HuH-7.5 (cell line): Measurements from ENCODE around the gene ZCCHC17.

Experiments
- DNase-seq: peaks from one replicate; pipeline ENCODE4 v3.0.0; 2011; ENCODE audit warnings: low spot score

Gene ZCCHC17

DNA sequence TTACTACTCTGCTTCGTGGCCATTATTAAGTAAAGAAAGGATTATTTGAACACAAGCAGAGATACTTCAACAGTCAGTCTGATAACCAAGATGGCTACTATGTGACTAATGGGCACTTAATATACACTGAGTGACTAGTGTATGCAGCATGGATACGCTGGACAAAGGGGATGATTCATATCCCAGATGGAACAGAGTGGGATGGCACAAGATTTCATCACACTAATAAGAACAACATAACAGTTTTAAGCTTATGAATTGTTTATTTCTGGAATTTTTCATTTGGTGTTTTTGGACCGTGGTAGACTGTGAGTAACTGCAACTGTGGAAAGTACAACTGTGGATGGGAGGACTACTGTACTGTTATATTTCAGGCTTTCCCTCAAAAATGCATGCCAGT is 9.4 kb downstream of the ZCCHC17 start:
- no peak for DNase-seq

DNA sequence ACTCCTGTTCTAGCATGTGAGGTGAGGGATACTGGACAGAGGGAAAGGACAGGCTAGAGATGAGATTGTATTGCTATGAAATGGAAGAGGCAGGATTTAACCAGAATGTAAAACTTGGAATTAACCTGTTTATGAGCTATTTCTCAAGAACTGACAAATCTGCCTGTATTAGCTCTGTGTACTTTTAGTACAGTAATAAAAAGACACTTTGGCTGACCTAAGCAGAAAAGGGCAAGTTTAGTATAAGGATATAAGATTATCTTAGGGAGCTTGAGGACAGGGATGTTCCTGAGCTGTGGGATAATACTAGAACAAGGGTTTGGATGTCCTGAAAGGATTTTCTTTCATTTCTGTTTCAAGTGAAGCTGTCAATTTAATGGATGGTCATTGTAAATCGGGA is 11.2 kb downstream of the ZCCHC17 start:
- no peak for DNase-seq

DNA sequence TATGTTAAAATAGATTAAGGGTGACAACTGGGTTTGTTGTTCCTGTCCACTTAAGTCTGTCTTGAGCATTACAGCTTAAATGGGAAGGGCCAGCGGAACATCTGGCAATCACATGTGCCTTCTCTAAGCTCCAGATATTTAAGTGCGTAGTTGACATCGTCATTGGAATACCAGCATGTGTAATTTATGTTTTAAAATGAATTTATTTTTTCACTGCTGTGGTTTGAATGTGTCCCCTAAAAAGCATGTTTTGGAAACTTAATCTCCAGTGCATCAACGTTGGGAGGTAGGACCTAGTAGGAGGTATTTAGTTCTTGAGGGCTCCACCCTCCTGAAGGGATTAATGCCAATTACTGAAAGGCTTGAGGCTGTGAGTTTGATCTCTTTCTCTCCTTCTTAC is 13.4 kb downstream of the ZCCHC17 start:
- DNase-seq: no peak

DNA sequence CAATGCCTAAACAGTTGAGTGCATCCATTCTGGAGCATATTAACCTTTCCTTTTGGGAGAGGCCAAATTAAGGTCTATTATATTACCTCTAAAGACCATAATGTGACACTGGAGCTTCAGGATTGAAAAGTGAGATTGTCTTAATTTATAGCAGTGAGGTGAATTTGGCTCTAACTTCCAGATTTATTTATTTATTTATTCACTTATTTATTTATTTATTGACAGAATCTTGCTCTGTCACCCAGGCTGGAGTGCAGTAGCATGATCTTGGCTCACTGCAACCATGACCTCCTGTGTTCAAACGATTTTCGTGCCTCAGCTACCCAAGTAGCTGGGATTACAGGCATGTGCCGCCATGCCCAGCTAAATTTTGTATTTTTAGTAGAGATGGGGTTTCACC is 19.1 kb downstream of the ZCCHC17 start:
- DNase-seq: no peak

DNA sequence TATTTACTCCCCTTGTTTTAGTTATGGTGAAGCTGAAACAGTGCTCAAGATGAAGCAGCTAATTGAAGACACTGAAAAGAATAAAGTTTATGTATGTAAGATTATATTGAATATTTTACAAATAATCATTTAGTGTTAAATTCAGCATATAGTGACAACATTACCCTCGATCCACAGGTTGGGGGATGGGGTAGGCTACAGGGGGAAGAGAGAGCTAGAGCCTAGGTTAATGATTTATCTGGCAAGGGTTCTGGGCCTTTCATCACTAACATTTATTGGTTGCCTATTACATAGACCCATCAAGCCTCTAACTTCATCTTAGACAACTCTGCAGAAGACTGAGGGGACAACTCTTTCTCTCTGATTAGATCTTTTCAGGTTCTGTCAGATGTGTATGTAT is 21.3 kb downstream of the ZCCHC17 start:
- peak; percentile 10 for DNase-seq

DNA sequence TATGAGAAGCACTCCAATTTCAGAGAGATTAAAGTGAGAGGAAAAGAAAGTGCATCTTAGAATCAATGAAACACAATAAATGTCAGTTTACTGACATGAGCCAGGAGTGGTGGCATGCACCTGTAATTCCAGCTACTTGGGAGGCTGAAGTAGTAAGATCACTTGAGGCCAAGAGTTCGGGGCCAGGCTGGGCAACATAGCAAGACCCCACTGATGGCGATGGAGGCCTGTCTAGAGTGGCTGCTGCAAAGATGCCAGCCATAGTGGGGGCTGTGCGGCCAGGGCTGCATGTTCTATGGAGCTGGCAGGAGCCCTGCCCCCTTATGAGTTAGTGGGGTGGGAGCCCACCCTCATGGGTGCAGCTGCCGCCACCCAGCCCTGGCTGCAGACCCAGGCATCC is 27.3 kb downstream of the ZCCHC17 start:
- DNase-seq: no peak

DNA sequence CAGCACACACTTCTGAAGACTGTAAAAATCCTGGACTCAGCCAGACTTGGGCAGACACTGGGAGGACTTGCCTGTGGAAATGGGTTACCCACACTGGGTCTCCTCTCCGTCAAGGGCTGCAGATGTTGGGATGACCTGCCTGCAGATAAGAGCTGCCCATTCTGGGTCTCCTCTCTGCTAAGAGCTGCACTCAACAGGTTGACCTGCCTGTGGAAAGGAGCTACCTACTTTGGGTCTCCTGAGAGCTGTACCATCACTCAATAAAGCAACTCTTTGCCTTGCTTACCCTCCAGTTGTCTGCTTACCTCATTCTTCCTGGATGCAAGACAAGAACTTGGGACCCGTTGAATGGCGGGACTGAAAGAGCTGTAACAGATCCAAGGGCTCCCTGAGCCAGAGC is 28.2 kb downstream of the ZCCHC17 start:
- DNase-seq: no peak

DNA sequence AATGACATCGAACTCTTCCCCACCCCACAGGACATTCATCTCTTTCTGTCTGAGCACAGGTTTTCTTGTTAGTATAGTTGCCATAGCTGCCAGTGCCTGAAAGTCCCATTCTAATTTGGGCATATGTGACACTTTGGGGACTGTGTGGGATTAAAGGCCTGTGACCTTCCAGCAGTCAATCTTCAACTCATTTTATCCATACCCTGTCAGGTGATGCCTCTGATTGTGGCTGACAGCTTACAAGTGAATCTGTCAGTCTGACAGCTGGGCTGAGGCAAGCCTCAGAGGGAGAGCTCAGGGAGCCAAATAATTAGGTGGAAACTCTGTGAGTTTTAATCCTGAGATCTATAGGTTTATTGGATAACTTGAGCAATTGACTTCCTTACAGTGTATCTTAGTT is 29.6 kb downstream of the ZCCHC17 start:
- no peak for DNase-seq

DNA sequence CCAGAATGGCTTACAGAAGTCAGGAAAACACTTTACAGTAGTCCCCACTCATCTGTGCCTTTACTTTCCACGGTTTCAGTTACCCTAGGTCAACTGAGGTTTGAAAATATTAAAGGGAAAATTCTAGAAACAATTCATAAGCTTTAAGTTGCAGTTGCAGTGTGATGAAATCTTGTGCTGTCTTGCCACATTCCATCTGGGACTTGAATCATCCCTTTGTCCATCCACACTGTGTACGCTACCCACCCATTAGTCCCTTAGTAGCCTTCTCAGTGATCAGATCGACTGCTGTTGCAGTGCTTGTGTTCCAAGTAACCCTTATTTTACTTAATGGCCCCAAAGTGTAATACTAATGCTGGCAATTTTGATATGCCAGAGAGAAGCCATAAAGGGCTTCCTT is 30.5 kb downstream of the ZCCHC17 start:
- DNase-seq: no peak

DNA sequence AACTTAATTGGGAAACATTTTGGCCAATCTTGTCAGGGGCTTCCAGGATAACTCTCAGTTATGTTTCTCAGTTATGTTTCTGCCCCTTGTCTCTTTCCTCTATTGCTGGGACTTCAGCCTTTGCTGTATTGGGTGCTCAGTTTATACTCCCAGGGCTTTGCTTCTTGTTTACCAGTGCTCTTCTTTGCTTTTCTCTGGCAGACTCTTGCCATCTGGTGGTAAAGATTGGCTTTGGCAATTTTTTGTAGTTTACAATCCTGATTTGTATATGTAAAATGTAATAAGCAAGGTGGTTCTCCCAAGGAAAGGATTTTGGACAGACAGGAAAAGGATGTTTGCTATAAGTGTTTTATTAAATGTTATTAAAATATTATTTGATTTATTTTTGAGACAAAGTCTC is 38.2 kb downstream of the ZCCHC17 start:
- peak; percentile 23 for DNase-seq

DNA sequence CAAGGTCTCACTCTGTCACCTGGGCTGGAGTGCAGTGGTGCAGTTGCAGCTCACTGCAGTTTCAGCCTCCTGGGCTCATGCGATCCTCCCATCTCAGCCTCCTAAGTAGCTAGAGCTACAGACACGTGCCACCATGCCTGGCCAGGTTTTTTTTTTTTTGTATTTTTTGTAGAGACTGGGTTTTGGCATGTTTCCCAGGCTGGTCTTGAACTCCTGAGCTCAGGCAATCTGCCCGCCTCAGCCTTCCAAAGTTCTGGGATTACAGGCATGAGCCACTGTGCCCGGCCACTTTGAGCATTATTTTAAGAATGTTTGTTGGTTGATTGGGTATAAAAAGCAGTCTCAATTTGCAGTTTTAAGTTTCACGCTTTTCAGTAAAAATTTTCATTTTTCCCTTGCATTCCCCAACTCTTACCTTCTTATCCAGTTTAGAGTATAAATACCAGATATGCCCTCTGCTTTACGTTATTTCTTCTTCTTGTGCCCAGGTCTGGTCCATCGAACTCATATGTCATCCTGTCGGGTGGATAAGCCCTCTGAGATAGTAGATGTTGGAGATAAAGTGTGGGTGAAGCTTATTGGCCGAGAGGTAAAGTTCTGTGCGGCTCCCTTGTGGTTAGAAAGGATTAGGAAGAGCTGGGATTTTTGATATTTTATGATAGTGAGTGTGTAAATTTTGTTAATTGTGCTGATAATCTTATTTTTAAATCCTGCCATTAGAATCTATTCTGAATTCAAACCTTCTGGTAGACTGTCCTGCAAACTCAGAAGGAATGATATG is 40.0 kb downstream of the ZCCHC17 start:
- no peak for DNase-seq

DNA sequence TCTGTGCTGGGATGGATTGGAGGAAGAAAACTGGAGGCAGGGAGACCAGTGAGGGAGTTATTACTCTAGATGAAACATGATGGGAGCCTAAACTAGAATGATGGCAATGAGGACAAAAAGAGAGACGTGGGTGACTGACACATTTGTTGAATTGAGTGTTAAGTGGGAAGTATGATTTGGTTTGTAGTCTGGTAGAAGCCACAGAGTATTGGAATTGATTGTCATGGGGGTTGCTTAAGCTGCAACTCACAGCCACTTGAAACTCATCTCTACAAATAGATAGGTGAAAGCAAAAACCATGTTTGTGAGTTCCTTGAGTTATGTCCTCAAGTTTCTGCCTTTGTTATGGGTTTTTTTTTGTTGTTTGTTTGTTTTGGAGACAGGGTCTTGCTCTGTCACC is 47.7 kb downstream of the ZCCHC17 start:
- DNase-seq: no peak

DNA sequence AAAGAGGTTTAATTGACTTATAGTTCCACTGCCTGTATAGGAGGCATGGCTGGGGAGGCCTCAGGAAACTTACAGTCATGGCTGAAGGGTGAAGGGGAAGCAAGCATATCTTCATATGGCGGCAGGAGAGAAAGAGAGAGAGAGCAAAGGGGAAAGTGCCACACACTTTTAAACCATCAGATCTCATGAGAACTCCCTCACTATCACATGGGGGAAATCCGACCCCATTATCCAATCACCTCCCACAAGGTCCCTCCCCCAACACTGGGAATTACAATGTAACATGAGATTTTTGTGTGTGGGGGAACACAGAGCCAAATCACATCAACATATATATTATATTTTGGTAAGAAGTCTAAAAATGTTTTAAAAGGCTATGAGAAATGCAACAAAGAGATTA is 48.8 kb downstream of the ZCCHC17 start:
- DNase-seq: no peak

DNA sequence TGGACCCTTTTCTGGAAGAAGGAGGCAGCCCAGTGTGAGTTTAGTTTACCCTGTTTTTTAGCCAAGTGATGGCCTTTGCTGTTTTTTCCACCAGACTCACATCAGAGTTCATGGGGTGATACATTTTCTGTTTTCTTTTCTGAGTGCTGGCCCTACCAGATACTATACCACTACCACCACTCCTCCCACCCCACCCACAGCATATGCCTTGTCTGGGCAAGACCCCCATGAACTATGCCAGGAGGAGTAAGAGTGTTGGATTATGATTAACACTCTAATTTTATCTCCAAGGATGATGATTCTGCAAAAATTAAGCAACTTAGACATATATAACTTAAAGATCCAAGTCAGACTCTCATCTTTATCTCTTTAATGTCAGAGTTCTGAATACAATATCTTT is 50.0 kb downstream of the ZCCHC17 start:
- DNase-seq: no peak

DNA sequence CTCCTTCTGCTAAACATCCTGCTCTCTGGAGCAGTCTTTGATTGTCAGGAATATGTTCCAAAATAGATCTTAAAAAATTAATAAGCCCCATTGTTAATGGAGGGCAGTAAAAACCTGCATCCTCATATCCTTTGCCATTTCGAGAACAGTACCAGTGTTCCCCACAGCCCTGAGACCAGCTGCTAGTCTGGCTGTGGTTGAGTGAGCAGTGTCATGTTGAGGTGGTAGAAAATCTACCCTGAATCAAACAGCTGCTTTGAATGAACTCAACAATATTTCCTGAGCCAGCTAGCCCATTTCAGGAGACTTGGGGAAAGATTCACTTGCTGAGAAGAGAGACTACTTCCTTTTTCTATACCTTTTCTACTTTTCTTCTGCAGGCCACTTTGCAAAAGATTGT is 51.6 kb downstream of the ZCCHC17 start:
- no peak for DNase-seq

DNA sequence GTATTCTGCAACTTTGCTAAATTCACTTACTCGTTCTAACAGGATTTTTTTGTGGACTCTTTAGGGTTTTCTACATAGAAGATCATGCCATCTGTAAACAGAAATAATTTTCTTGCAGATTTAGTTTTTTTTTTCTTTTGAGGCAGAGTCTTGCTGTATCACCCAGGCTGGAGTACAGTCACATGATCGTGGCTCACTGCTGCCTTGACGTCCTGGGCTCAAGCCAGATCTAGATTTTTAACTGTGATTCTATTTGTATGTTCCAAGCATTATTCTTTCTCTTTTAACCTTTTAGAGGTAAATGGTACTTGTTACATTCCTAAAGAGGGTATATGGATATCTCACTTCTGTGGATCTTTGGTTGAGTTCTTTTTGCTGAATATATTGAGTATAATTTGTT is 57.5 kb downstream of the ZCCHC17 start:
- DNase-seq: no peak

DNA sequence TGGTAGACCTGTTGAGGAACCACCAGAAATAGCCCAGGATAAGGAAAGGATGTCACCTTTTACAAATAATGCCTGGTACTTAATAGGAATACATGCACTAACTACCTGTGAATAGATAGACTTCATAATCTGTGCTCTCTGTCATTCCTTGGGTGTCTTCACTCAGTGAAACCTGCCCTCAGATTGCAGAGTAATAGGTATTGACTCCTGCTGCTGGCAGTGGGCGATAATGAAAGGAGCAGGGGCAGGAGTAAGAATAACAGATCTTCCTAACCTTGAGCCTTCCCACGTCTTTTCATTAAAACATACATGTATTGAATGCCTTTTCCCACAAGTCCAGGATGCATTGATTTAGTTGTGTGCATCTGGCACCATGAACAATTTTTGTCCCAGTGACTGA is 59.6 kb downstream of the ZCCHC17 start:
- DNase-seq: no peak

DNA sequence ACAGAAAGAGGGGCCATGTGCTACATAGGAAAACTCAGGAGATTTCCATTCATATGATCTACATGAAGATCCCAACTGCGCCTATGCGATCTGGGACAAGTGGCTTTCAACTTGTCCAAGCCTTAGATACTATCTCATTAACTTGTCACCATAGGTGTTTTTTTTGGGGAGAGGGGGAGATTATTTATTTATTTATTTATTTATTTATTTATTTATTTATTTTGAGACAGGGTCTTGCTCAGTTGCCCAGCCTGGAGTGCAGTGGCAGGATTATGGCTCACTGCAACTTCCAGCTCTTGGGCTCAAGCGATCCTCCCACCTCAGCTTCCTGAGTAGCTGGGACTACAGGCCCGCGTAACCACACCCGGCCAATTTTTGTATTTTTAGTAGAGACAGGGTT is 64.8 kb downstream of the ZCCHC17 start:
- no peak for DNase-seq

DNA sequence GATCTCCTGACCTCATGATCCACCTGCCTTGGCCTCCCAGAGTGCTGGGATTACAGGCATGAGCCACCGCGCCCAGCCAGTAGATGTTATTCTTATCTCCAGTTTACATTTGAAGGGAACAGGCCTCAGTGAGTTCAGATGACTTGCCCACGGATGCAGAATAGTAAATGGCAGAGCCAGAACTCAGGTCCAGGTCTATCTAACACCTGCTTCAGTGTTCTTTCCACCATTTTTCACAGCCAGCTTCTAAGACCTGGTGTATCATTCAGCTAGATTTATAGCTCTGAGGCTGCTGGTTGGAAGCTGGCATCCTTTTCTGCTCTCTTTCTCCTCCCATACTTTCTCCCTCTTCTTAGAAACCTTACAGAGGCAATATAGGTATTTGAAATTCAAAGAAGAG is 65.2 kb downstream of the ZCCHC17 start:
- no peak for DNase-seq

DNA sequence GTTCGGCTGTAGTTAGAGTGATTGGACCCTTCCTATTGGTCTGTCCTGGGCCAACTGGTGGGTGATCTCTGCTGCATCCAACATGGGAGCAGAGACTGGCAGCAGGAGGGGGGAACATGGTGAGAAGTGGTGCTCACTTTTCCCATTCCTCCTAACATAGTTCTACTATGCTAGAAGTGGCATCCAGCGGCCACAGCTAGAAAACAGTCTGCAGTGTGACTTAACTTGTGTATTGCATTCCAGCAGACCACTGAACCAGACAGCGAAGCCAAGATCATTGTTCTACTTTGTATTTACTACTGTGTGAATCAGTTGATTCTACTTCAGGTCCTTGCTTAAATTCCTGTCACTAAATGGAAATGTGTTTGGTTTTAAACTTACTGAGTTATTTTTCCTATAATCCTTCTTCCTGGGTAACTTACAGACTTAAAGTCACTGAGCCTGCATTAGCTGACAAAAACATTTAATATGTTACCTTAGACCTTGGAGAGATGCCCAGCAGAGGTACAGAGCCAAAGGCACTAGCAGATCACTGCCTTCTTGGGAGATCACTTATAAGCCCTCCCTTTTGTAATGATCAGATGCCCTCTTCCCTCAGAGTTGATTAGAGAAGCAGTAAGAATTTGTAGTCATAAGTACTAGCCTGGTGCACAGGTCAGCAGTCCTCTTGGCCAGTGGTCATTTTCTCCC is 67.9 kb downstream of the ZCCHC17 start:
- no peak for DNase-seq

DNA sequence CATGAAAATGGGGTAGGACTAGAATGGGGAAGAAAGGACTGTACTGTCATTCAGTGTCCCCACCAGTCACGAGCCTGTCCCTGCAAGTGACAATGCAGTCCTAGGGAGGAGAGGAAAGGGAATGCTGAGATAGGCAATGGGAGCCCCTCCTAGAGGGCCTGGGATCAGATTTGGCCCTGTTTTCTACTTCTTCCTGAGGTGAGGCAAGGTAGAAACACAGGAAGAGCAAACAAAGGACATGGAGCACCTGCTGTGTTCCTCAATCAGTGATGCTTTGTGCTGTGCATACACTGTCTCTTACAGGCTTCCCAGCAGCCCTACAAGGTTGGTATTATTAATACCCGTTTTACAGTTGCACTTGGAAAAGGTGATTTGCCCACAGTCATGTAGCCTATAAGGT is 70.0 kb downstream of the ZCCHC17 start:
- DNase-seq: no peak

DNA sequence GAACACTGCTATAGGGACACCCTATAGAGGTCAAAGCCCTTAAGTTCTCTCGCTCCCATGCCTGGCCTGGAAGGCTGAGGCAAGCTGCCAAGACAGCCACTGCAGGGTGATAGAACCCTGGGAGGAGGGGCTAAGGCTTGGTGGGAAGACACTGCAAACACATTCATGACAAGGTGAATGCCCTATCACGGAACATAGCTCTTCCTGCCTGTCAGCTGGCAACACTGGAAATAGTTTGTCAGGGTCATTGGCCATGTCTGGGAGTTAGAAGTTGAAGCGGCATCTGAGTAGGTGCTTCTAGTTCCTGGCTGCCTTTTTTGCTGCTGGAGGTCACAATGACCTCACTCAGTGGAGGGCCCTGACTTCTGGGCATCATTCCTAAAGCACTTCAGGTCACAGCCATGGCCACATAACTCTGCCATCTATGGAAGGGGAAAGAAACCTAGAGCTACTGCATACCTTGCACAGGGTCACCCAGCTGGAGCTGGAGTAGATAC is 71.8 kb downstream of the ZCCHC17 start:
- DNase-seq: no peak

DNA sequence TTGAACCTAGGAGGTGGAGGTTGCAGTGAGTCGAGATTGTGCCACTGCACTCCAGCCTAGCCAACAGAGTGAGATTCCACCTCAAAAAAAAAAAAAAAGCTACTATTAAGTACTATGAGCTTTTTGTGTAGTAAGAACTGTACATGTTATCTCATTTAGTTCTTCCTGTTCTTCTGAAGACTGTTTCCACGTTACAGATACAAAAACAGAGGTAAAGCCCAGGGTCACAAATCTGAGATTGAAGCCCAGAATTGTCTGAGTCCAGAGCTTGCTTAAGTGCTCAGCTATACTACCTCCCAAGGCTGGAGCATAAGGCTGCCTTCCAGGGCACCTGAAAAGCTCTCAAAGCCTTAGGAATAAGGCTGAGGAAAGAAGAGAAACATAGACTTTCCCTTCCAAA is 73.2 kb downstream of the ZCCHC17 start:
- no peak for DNase-seq

DNA sequence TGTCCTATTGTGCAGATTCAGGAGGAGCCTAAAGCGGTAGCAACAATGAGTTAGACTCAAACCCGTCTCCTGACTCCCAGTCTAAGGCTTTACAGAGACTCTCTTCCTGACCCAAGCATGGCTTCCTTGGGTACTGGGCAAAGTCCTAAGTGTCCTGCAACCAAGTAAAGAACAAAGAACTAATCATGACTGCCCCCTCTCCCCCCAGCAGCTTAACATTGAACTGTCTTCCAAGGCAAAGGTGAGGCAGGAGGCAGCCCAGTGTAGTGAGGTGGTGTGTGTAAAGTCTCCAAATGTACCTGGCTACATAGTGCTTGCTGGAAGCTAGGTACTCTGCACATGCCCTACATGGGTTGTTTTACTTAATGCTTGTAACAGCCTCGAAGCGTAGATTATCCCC is 73.7 kb downstream of the ZCCHC17 start:
- DNase-seq: no peak
